ENCODE data around the gene SLC16A1.

DNA sequence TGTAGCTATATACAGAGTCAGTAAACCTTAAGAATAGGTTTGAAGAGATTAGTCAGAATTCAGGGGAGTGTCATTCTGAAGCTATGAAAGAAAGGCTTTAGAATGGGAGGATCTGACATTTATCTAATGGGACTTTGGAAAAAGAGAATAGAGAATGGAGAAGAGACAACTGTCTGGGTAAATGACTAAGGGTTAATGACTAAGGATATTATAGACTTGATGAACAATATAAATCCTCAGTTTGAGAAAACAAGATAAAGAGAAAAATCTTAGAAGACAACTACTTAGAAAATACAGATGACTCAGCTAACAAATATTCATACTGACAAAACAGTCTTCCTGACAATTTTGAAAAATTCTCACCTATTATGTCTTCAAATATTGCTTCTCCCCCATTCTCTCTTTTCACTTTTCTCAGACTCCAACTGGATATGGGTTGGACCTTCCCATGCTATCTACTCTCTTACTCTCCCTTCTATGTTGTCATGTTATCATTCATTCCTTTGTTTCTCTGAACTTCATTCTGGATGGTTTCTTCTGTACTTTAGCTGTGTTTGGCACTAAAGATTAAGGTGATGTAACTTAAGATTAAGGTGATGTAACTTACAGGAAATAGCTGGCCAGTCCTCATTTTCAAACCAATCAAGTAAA lies 20.4 kb downstream of the SLC16A1 start:
- TF ChIP-seq, protein P1, sequence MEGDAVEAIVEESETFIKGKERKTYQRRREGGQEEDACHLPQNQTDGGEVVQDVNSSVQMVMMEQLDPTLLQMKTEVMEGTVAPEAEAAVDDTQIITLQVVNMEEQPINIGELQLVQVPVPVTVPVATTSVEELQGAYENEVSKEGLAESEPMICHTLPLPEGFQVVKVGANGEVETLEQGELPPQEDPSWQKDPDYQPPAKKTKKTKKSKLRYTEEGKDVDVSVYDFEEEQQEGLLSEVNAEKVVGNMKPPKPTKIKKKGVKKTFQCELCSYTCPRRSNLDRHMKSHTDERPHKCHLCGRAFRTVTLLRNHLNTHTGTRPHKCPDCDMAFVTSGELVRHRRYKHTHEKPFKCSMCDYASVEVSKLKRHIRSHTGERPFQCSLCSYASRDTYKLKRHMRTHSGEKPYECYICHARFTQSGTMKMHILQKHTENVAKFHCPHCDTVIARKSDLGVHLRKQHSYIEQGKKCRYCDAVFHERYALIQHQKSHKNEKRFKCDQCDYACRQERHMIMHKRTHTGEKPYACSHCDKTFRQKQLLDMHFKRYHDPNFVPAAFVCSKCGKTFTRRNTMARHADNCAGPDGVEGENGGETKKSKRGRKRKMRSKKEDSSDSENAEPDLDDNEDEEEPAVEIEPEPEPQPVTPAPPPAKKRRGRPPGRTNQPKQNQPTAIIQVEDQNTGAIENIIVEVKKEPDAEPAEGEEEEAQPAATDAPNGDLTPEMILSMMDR (IDR thresholded peaks at IDR 0.05): no peak
- TF ChIP-seq POLR2AphosphoS5 (IDR thresholded peaks at IDR 0.05): no peak
